Transverse colon (tissue), 3 donors: ENCODE measurements around the gene TMEM252.

Experiments
- EP300 ChIP-seq: sonication (generic); formaldehyde crosslinking; IDR thresholded peaks from one replicate; pipeline ENCODE4 v1.6.1; 2017; ENCODE audit warnings: antibody characterized with exemption, low read depth
- POLR2A ChIP-seq: fragments of 450-650 bp; IDR thresholded peaks from one replicate; pipeline ENCODE4 v1.6.1; 2016; ENCODE audit warnings: antibody characterized with exemption, mild to moderate bottlenecking, moderate library complexity
- TF ChIP-seq, protein P1 (sequence below), 5 experiments: fragments of 200-600 bp in 3 of 5; fragments of 450-650 bp in 2 of 5; sonication (generic) in 3 of 5; IDR thresholded peaks; 1 replicate in 2 of 5; 2 replicates in 3 of 5; pipeline ENCODE4 v1.5.1; 2016 to 2017; ENCODE audit warnings: antibody characterized with exemption in 5 of 5, inconsistent platforms in 3 of 5, mild to moderate bottlenecking in 2 of 5, moderate library complexity in 1 of 5

DNA sequence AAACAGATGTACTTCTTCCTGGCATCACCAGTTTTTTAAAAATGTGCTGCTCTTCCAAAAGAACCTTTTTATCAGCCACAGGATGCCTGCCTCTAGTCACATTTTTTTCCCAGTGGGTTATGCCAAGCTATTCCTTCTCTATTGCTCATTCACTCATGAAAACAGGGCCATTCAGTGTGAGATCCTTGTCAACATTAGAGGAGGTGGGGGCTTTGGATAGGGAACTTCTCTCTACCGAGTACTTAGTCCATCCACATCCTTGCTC is 3.1 kb downstream of the TMEM252 start:
- TF ChIP-seq, protein P1, sequence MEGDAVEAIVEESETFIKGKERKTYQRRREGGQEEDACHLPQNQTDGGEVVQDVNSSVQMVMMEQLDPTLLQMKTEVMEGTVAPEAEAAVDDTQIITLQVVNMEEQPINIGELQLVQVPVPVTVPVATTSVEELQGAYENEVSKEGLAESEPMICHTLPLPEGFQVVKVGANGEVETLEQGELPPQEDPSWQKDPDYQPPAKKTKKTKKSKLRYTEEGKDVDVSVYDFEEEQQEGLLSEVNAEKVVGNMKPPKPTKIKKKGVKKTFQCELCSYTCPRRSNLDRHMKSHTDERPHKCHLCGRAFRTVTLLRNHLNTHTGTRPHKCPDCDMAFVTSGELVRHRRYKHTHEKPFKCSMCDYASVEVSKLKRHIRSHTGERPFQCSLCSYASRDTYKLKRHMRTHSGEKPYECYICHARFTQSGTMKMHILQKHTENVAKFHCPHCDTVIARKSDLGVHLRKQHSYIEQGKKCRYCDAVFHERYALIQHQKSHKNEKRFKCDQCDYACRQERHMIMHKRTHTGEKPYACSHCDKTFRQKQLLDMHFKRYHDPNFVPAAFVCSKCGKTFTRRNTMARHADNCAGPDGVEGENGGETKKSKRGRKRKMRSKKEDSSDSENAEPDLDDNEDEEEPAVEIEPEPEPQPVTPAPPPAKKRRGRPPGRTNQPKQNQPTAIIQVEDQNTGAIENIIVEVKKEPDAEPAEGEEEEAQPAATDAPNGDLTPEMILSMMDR (IDR thresholded peaks at IDR 0.05): no peak
- TF ChIP-seq POLR2A: no peak
- no peak for TF ChIP-seq EP300
